Bone marrow (tissue), 2 donors: Measurements from ENCODE around the gene TBX5.

ENCODE experiments used
- DNase-seq, 2 donors: peaks; one replicate each; lab custom pipeline; 2025; lab: John Stamatoyannopoulos, UW

Gene TBX5

DNA sequence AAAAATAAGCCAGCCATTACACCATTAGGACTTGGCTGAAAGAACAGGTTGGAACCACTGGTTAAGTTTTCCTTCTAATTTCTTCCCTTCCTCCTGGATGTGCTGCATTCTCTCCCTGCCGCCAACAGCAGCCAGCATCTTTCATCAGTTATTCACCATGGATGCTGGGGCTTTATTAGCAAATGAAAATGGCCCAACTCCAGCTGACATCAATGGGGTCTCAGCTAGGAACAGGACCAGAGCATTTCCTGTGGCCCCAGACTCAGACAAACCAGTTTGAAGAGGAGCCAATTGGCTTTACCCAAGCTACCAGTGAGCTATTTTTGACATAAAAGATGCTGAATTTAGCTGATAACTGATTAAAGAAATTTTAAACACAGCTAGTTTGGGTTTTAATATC lies 26.0 kb upstream of the TBX5 start:
- DNase-seq: no peak

DNA sequence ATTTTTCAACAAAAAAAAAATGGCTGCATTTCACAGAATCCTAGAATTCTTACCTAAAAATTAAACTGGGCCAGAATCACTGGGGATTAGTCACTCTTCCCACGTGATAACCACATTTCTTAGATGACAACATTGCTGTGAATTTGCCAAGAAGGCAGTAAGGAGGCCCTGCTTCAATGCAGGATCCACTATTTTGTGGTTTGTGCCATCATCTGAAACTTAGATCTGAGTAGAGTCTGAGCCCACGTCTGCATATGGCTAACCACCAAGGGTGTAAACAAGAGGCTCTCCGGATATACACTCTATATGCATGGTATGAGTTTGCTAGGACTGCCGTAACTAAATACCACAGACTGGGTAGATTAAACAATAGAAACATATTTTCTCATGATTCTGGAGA lies 24.4 kb upstream of the TBX5 start:
- no peak for DNase-seq

DNA sequence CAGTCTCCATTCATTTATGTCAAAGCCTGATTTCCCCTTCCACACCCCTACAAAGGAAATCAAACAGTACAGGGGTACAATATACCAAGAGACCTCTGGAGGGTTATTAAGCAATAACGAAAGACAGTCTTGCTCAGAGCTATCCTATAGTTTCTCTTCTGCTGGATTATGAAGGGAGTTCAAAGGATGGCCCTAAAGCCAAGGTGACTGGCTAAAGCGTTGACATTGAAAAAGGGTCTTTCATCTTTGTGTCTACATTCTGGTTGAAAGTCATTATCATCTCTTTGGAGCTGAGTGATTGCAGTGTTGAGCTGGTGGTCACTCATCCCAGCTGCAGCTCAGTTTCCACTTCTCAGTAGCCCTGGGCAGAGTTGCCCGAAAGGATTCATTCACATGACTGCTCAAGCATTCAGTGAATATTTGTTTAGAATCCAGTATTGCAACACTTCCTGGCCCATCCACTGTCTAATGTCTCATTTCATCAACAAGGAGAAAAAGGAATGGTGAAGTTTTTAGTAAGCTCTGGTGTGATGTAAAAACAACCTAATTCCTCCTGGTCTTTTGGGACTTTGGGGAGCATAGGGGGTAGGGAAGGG lies 19.2 kb upstream of the TBX5 start:
- DNase-seq: no peak

DNA sequence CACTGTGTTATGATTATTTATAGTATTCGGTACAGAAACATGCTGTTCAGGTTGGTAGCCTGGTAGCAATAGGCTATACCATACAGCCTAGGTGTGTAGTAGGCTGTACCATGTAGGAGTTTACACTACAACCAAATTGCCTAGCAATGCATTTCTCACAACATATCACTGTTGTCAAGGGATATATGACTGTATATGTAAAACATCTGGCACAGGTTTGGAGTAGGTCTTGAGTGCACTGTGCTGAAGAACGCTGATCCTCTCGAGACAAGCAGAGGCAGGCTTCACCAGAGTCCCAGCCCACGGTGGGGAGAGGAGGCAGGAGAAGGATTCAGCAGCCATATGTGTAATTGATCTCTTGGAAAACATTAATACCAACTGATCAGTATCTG lies 15.0 kb upstream of the TBX5 start:
- DNase-seq: no peak

DNA sequence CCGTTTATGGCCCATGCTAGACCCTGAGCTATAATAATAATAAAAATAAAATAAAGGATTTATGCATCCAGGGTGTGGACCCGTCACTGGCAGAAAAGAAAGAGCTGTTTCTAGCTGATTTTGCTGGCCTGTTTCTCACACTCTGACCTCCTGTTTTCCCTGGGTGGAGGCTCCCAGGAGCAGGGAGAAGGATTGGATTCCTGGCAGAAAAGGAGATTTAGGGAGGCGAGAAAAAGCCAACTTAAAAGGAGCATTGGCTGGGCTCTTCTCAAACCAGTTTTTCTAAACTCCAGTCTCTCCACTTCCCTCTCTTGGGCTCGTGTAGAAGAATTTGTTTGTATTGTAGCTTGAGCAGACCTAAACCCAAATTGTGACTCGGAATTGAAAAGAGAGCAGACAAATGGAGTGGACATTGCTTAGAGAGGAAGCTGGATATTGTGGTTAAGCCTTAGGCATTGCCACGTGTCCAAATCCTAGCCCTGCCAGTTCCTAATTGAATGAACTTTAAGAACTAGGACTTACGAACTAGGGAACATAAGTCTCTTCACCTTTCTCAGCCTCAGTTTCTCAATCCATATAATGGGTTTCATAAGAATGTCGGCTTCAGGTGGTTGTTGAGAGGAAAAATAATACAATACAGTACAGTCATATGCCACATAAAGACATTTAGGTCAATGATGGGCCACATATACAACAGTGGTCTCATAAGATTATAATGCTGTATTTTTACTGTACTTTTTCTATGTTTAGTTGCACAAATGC lies 14.4 kb upstream of the TBX5 start:
- DNase-seq: no peak

DNA sequence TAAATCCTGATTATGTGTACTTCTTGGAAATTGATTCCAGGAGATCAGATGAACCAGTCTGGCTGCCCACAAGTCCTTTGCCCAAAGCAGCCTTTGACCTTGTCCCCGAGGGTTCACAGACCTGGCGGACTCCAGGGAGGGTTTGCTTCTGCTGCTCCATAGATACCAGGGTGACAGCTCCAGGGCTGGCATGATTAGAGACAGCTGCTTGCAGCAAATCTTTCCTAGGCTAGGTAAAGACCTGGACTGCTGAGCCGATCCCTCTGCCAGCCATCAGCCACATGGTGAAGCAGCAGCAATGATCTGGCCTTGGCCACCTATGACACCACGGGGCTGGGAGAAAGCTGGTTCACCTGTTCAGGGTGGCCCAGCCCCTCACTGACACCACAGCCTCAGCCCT lies 10.1 kb upstream of the TBX5 start:
- no peak for DNase-seq

DNA sequence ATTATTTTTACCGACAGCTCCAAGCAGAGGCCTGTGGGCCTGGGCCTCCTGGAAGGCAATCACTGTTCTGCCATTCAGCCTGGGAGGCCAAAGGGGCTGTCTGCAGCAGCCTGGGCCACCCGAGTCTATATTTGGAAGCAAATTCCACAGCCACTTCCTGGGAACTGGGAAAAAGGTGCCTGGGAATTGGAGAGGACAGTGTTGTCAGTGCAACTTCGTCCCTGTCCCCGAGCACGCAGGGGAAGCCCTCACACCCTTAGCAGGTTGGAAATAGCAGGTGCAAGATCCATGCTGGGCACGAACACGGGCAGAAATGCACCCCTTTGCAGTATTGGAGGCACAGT lies 9.6 kb upstream of the TBX5 start:
- no peak for DNase-seq

DNA sequence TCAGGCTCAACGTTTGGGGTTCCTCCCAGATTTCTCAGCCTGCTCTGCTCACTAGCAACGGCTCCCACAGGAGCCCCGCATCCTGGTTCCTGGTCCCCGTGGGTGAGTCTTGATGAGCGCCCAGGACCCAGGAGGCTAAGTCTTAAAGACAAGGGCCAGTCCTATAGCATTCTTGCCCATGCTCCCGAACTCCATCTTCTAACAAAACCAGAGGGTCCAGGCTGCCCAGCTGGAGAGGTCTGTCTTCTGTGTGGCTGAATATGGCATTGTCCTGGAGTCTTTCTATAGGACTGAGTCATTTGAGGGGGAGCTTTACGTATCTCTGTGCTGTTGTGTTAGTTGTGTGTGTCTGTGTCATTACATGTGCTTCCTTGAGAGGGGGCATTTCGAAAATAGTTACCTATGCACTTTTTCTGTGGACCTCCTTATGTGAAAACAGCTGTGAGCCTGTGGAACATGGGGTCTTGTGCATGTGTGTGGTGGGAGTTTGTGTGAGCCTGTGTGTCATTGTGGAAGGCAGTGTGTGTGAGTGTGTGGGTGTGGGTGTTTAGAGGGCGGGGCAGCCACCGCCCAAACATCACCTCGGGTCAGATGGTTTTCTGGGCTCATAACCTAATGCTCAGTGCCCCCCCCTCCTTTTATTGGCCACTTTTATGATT lies 9.1 kb upstream of the TBX5 start:
- no peak for DNase-seq

DNA sequence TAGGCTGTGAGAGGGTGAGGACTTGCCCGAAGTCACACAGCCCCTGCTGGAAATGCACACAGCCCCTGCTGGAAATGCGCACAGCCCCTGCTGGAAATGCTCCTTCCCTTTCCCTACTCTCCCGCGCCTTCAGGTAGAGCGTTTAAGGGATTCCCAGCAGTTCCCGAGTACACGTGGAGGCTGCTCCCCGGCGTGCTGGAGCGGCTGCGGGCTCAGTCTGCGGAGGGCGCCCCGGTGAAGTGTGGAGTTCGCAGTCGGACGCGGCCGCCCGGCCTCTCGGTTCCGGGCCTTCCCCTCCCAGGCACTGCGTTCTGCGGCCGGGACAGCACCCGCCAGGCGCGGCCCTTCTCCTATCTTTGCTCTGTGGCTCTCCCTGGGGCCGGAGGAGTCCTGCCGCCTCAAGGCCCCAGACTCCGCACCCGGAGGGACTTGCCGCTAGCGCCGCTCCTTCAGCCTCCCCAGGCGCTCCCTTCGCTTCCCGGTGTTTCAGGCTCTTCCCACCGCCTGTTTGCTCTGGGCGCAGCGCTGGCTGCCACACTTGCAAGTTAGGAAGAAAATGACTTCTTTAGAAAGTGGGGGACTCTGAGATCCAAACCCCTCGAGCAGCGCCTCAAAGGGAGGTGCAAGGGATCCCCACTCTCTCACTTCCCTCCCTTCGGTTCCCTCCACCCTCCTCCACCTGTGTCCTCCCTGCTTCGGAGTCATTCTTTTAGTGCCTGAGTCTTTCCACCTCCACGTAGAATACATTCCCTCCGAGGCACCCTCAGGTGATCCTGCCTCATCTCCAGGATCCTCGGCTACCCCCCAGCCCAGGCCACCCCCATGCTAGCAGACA lies 8.3 kb upstream of the TBX5 start:
- no peak for DNase-seq

DNA sequence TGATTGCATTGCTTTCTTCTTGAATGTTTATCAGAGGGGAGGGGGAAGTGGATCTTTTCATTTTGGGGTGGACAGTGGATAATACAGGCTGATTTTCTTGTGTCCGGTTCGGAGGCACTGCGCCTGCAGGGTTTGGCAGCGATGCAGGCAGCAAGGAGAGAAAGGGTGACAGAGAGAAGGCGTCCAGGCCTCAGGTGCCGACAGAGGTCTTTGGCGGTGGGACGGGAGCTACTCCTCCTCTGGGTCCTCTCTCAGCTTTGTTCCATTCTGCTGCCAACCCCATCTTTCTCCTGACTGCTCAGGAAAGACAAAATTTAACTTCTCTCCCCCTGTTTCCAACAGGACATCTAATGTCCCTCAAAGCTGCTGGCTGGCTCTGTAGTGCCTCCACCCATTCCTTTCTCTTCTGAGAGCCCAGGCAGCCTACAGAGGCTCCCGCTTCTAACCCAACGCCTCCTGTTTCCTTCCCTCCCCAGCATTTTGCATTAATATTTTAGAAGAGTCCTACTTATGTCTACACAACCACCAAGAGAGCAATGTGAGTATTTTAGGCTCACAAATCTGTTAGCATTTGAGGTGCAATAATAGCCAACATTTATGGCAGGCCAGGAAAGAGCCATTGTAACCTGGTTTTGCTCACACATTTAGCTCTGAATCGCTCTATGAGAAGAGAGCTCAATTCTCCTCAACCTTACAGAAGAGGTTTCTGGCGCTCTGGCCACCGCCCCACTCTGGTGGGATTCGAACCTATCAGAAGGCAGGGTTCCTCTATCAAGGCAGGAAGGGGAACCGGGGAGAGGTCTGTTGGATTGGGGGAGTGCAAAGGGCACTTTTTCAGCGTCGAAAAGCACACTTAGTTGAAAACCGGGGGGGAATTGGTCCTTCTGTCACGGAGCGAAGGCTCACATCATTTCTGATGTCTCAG lies 7.1 kb upstream of the TBX5 start:
- DNase-seq: no peak

DNA sequence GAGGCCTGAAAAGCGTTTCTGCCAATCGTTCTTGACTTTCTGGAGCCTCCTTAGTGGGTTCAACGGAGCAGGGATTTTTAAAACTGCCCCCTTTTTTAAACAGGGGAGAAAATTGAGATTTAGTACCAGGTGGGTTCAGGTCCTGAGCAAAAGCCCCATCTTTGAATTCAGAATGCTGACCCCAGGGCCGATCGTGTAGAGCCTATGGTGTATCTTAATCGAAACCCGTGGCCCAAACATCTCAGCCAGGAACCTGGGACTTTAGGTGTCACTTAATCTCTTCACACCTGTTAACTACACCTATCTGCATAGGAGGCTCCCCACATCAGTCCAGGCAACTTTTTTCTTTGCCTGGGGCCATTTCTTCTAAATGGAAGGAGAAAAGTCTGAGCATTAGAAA lies 6.4 kb upstream of the TBX5 start:
- DNase-seq: no peak

DNA sequence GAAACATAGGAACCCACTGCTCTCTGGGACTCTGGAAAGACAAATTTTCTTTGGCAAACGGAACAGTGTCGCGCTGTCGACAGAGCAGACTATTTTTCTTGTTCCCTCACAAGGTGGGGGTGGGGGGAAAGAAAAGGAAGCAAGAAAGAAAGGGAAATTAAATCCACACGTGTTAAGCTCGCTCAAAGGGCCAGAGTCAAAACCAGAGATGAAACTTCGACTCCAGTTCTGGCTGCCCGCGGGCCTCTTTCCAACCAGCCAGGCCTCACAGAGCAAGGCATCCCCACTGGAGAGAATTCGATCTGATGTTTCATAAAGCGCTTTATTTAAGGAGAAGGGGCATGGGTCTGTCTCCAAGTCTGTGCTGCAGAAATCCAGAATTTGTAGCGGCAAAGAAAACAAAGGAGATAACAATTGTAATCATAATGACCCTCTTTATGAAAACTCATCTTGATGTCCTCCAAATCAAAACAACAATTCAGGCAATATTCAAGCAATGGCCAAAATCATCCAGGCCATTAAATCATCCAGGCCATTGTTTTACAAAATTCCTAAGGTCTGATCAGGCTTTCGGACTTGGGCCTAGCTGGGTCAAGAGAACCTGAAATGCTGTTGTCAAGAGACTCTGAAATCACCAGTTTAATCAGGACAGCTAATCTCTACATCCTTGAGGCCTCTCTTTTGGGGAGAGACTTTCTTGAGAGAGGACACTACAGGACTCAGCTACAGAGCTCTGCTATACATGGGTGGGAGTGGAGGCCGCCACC lies 5.3 kb upstream of the TBX5 start:
- no peak for DNase-seq

DNA sequence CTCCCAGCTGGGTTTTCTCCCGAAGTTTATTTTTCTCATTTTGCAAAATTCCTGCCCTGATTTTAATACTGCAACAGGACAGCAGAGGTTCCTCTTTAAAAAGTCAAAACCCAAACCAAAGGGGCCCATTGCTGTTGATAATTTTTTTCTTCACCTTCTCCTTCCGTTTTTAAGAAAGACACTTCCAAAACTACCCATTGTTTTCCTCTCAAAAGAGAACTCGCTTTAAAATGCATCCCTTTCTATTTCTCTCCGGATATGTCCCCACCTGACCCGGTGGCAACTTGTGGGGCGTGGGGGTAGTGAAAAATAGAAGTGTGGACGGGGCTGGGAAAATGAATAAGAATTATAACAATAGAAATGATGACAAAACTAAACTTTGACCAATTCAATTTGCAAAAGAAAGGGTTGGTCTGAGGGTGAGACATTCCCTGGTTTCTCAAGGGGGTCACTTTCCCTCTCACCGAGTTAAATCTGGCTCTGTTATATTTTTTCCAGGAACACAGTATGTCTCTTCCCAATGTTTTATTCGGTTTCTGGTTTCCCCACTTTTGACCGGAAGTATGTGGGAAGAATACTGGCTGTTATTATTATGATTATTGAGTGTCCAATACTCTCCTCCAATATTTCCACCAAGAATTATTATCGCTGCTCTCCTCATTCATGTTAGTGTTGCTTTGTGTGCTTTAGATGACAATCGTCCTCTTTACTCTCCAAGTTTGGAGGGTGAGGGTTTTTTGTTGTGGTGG lies 4.1 kb upstream of the TBX5 start:
- DNase-seq: no peak

DNA sequence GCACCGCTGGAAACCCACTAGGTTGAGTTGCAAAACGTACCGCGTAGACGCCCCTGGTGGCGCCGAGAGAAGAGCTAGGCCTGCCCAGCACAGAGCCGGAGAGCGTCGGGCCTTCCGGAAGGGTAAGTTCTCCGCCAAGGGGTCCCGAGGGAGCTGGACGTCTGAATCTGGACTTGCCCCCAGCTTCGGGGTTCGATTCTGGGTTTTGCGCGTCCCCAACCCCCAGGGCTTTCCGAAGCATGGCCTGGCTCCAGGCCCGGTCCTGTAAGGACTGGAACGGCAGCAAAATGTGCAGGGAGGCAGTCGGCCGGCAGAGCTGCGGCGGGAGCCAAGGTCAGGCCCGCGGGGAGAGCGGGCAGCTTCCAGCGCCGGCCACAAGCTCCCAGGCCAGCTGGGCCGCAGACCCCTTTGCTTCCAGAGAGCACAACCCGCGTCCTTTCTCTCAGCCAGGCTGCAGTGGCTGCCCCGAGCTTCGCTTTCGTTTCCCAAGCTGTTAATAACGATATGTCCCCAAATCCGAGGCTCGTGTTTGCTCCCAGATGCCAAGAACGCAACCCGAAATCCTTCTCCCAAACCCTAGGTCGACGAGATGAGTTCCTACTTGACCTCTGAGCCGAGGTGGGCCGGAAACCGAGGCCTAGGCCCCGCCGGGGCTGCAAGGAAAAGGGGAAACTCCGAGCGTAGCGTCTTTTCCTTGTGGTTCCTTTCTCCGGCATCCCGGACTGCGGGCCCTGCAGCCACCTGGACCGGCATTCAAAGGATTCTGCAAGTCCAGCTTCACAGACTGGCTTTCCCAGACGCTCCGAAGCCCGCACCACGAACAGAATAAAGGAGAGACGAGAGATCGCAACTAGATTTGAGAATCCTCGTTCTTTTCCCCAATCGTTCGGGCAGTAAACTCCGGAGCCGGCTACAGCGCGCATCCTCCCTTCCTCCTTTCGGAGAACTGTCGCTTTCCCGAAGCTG lies 3.2 kb upstream of the TBX5 start:
- no peak for DNase-seq

DNA sequence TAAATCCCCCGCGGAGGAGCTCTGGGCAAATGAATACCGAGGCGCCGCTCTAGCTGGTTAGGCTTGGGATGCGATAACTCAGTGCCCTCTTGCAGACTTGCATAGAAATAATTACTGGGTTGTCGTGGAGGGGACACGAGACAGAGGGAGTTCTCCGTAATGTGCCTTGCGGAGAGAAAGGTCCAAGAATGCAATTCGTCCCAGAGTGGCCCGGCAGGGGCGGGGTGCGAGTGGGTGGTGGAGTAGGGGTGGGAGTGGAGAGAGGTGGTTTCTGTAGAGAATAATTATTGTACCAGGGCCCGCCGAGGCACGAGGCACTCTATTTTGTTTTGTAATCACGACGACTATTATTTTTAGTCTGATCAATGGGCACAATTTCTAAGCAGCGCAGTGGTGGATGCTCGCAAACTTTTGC lies 2.5 kb upstream of the TBX5 start:
- no peak for DNase-seq

DNA sequence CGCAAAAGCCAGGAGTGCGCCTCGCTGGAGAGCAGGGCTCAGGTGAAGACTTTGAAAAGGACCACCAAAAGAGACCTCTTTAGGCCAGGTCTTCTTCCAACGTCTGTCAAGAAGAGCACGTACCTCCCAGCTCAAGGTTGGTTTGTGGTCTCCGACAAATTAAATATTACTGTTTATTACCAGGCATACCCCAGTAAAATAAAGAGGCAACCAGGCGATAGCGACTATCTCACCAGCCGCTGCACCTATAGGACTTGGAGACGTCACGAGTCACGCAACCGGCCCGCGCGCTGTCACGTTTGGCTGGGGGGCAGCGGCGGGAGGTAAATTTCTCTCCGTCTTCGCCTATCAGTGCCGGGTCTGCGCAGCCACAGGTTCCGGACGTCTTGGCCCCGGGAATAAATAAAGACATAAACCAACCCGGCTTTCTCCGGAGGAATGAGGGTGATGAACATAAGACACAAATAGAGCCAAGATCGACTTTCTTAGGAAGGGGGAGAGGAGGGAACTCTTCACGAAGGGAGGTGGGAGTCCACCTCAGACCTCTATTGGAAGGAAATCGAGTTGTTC lies 2.0 kb upstream of the TBX5 start:
- DNase-seq: no peak

DNA sequence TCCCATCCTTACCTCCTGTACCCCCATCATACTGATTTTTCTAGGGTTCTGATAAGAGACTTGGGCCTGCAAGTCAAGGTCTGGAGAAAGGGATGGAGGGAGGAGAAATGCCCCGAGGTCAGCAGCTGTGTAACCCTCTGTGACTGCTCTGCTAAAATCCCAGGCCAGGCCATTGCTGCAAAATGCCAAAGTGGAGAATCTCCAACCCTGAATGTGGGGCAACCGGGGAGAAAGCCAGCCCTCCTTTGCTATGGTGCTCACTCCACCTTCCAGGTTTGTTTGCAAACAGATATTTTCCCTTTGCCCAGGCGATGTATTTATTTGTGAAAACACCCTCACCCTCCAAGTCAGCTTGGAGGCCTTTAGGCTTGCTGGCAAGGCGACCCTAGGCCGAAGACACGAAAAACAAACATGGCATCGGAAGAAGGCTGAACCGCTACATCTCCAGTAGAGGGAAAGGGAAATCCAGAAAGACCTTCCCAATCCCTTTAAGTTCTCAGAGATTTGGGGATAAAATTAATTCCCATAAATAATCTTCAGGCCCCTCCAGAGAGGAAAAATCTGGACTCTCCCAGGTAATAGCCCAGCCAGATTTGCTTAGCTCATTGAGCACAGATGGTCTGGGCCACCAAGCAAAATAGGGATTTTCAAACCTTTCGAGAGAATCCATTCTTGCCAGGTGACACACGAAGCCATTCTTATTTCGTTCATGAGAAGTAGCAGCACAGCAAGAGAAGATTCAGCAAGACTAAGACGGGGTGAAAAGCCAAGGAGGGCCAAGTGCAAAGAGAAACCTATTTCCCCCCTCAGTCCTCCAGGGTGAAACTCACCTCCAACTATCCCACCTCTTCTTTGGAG lies 1.3 kb upstream of the TBX5 start:
- DNase-seq: no peak
